Measurements from ENCODE around the gene URM1.

The URM1 gene

GRCh38 chr9:128389395-128390149 is 18.4 kb downstream of the URM1 start:
- no peak for TF ChIP-seq ZFX (IDR thresholded peaks at IDR 0.05)
- TF ChIP-seq CTCF (conservative IDR thresholded peaks at IDR 0.05): no peak
- H3K27ac ChIP-seq: no peak overlapping the region

- TF ChIP-seq CTCF (conservative IDR thresholded peaks at IDR 0.05): no peak
- TF ChIP-seq ZFX (IDR thresholded peaks at IDR 0.05): no peak
- H3K27ac ChIP-seq: no peak overlapping the region
Observed at GRCh38 chr9:128390150-128390812, 19.1 kb downstream of the URM1 start.

- no peak overlapping the region for H3K27ac ChIP-seq
- TF ChIP-seq CTCF (conservative IDR thresholded peaks at IDR 0.05): no peak
- no peak for TF ChIP-seq ZFX (IDR thresholded peaks at IDR 0.05)
Observed at GRCh38 chr9:128390813-128391711, 19.9 kb downstream of the URM1 start.

- no peak for TF ChIP-seq CTCF (conservative IDR thresholded peaks at IDR 0.05)
- no peak for TF ChIP-seq ZFX (IDR thresholded peaks at IDR 0.05)
- no peak overlapping the region for H3K27ac ChIP-seq
Observed at GRCh38 chr9:128391956-128392301, 20.8 kb downstream of the URM1 start.

- TF ChIP-seq ZFX (IDR thresholded peaks at IDR 0.05) (no peak), CTCF (conservative IDR thresholded peaks at IDR 0.05) (no peak)
- H3K27ac ChIP-seq: no peak overlapping the region
Observed at GRCh38 chr9:128392302-128393144, 21.3 kb downstream of the URM1 start.

GRCh38 chr9:128393145-128393775 is 22.1 kb downstream of the URM1 start:
- H3K27ac ChIP-seq: no peak overlapping the region
- no peak for TF ChIP-seq CTCF (conservative IDR thresholded peaks at IDR 0.05)
- TF ChIP-seq ZFX (IDR thresholded peaks at IDR 0.05): no peak

Measured in C4-2B (cell line).